ENCODE data around the gene TUFT1.

Gene TUFT1

DNA sequence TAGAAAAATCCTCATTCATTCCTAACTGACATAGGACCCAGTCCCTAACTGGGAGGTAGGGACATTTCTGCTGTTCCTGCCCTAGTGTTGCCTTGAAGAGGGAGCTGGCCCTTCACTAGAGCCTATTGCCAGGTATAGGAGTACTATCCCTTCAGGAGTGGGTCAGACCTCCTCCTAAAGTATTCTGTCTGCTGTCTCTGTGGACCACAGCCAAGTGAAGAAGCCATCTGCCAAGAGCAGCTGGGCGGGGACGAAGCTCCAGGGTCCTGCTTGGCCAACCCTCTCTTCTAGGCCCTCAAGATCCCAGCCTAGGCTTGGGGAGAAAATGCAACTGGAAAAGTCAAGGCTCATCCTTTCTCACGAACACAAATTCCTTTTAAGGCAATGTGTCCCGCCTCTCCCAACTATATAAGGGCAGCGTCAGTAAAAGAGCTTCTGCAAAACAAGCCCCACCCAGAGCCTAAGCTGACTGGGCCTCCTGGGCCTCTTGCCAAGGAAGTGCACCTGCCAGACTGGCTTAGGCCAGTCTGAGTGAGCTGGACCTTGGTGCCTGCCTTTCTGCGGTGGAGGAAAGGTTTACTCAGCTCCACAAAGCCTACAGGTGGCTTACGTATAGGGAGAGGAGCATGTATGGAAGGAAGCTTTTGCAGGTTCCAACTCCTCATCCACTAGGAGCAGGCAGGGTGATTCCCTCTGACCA is 638 bp upstream of the TUFT1 start:
- no peak for DNase-seq (ENCODE audit: low read depth, low spot score)

DNA sequence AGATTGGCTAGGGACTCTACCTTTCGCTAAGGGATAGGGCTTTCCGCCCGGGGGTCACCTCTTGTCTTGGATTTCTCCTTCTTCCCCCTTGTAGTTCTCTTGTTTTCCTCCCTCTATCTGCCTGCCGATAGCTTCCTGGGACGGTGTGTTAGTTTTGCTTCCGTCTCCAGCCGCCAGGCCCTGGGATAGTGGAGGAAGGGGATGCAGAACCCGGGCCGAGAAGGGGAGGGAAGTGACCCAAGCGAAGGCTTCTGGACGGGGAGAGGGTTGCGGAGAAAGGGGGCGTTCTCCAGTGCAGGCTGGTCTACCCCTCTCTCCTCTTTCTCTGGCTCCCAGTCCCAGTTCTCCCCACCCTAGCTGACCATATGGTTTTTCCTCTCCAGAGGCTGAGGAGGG is 871 bp downstream of the TUFT1 start:
- DNase-seq (ENCODE audit: low read depth, low spot score) = no peak

DNA sequence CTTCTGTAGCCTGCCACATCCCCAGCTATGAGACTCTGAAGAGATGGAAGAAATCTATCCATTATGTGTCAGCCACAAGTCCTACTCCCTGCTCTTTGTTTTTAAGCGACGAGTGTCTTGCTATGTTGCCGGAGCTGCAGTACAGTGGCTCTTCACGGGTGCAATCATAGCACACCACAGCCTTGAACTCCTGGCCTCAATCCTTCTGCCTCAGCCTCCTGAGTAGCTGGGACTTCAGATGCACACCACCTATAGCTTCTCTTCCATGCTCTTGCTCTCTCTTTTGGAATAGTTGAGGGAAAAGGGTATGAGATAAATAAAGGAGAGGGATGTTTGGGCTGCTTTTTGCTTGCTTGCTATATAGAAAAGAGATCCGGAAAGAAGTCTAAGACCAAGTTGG is 1.6 kb downstream of the TUFT1 start:
- DNase-seq (ENCODE audit: low read depth, low spot score) = no peak

DNA sequence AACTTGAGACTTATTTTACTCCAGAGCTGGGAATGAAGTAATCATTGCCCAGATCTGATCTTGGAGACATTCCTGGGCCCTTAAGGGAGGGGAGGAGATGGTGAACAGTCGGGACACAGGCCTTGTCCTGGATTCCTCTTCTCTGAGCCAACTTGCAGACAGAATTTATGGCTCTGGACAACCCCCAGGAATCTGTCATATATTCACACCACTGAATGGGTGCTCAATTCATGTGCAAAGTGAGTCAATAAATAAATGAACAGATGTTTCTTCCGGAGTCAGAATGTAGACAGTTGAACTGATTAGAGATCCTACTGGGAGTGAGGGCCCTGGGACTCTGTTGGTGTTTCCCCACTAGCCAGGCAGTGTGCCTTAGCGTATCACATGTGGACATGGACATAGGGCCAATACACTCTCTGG is 2.6 kb downstream of the TUFT1 start:
- no peak for DNase-seq (ENCODE audit: low read depth, low spot score)

DNA sequence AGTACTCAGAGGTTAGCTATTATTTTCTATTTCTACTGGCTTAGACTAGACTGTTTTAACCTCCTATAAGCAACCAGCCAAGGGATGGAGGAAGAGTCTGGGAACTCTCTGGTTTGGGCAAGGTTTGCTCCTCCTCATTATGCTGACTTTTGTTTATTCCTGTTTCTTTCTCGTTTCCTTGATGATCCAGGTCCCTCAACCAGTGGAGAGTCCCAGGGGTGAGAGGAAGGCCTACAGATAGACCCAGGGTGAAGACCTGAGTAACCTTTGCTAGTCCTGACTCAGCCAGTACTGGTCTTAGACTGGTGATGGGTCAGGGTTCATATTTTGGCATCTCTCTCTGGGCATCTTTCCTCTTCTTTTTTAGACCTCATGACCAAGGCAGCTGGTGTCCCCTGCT is 5.4 kb downstream of the TUFT1 start:
- DNase-seq (ENCODE audit: low read depth, low spot score) = no peak

DNA sequence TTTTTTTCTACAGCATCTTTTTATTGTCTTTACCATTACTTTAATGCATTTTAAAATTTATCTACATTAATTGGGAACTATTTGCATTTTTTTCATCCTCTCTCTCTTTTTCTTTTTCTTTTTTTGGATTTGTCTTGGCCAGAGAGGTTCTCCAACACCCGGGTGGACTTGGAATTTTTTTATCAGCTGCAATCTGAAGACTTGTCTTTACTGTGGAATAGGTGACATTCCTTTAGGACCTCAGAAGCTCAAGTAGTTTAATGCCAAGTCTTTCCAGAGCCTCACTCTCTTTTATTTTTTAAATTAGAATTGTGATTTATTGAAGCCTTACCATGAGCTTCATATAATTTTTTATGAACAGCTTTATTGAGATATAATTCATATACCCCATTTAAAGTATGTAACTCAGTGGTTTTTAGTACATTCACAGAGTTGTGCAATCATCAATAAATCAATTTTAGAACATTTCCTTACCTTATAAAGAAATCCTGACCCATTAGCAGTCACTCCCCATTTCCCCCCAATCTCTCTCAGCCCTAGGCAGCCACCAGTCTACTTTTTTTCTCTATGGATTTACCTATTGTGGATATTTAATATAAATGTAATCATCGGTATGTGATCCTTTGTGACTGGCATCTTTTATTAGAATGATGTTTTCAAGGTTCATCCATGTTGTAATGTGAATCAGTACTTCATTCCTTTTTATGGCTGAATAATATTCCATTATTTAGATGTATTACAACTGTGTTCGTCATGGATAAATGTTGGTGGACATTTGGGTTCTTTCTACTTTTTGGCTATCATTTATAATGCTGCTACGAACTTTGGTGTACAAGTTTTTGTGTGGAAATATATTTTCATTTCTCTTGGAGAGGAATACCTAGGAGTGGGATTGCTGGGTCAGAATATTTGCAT is 6.2 kb downstream of the TUFT1 start:
- DNase-seq (ENCODE audit: low read depth, low spot score) = no peak

DNA sequence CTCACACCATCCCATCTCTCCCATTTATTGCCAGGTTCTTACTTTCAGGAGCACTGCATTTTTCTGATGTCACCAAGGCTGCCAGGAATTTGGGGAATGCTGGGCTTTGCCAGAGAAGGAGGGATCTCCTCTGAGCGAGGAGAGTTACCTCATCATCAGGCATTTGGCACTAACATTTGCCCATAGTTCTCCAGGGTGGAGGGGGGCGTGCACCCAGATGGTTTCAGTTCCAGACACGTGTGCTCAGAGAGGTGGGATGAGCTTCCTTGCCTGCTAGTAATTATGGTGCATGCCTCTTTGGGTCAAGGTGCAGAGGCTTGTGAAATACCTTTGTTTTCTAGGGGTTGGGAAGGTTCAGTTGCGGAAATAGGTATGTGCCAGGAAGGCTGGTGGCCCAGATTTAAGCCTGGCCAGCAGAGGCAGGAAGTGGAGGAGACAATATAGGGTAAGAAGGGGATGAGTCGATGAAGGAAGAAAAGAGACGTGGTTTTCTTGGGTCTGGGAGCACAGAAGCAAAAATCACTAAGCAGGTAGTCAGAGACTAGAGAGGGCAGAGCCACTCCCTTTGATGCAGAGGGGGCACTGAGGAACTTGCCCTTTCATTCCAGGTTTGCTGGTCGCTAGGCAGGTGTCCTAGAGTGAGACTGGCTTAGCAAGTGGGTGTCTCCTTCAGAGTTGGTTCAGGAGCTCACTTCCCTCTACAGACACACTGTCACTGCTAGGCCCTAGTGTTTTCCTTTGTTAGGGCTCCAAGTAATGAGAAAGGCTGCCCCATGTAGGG is 7.2 kb downstream of the TUFT1 start:
- DNase-seq (ENCODE audit: low read depth, low spot score) = no peak

DNA sequence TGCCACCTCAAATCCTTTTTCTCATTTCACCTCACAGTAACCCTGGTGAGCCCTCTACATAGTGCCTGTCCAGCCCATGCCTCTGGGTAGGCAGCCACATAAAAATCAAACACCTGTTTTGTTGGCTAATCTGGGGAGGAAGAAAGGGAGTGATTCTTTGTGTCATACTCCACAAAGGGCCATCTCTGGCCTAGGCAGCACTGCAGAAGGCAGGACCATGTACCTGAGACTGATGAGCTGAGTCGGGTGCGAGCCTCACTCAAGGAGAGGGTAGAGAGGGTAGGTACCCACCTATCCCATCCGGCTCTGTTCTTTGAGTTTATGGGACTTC is 7.8 kb downstream of the TUFT1 start:
- no peak for DNase-seq (ENCODE audit: low read depth, low spot score)

DNA sequence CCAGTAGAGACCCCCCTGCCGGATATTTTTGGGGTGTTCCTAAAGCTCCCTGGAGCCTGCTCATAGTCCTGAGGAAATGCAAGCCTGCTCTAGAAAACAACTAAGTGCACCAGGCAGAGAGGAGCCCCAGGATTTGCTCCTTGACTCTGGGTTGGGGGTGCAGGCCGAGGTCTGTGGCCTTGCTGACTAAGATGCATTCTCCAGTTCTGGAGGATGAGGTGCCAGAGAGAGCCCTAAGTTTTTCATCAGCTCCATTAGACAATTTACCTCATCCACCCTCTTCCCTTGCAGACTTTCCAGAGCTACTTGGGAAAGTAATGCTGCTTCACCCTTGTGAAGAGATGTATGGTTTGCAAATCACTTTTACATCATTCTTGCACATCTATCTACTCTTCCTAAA is 9.1 kb downstream of the TUFT1 start:
- DNase-seq (ENCODE audit: low read depth, low spot score) = no peak

DNA sequence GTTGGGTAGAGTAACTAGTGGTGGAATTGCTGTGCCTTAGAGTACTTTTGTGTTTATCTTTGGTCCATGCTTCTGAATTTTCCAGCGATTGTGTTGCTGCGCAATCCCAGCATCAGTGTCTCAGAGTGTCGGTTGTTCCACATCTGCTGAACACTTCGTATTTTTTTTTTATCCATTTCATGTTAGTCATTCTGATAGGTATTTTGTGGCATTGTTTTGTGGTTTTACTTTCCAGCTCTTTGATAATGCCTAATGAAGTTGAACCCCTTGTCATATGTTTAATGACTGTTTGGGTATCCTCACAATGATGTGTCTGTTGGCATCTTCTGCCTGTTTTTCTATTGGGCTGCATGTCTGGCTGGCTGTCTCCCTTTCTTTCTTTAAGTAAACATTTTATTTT is 13.6 kb downstream of the TUFT1 start:
- no peak for DNase-seq (ENCODE audit: low read depth, low spot score)

DNA sequence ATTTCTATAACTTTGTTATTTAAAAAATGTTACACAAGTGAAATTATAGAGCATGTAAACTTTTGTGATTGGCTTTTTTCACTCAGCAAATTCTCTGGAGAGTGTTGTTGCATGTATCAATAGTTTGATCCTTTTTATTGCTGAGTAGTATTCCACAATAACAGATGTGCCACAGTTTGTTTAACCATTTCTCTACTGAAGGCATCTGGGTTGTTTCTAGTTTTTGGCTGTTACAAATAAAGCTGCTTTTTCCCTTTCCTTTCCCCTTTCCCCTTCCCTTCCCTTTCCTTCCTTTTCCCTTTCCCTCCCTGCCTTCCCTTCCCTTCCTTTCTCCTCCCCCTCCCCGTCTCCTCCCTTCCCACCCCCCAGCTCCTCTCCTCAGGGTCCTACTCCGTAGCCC is 15.9 kb downstream of the TUFT1 start:
- DNase-seq (ENCODE audit: low read depth, low spot score) = no peak

DNA sequence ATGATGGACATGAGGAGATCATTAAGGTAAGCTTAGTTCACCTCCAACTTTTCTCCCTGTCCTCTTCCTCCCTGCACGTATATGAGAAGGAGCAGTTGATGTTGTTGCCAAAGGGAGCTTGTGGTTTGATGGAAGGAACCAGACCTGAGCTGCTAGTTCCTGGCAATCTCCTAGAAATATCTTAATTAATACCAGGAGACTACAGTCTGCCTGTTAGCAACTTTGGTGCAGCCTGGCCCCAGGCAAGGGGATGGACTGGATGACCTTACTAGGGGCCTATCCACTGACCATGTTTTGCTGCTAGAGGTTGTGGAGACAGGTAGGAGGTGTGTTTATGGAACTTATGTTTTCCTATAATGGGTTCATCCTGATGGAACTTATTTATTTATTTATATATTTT is 22.6 kb downstream of the TUFT1 start:
- DNase-seq (ENCODE audit: low read depth, low spot score) = no peak

DNA sequence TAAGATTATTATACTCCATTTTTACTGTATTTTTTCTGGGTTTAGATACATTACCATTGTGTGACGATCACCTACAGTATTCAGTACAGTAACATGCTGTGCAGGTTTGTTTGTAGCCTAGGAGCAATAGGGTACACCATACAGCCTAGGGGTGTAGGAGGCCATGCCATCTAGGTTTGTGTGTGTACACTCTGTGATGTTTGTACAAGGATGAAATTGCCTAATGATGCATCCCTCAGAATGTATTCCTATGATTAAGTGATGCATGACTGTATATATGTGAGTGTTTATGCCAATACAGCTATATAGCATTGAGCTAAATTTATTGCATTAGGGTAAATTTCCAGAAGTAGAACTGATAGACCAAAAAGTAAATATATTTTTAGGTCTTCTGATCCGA is 23.3 kb downstream of the TUFT1 start:
- no peak for DNase-seq (ENCODE audit: low read depth, low spot score)

DNA sequence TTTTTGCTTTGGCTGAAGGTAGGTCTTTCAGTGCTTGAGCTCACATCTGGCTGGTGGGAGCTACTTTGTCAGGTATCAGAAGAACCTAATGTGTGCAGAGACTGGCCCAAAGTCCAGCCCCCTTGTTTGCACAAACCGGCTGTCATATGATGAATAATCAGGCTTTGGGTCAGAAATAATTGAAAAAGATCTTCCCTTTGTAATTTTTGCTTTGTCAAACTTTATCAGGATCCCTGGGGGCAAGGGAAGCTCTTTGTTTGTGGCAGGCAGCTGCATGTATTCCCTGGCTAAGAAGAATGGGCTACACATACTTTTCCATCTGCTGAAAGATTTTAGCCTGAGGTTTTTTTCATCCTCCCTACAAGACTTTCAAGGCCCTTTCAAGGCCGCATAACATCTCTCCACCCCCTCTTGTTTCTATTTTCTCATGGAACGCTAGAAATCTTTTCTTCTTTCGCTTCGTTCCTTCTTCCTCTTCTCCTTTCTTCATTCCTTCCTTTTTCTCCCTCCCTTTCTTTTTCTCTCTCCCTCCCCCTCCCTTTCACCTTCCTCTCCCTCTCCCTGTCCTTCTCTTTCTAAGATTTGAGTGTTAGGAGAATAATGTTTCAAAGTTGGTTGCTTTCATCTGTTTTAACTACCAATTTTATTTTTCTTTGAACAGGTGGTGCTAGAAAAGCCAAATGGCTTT is 25.5 kb downstream of the TUFT1 start:
- no peak for DNase-seq (ENCODE audit: low read depth, low spot score)

DNA sequence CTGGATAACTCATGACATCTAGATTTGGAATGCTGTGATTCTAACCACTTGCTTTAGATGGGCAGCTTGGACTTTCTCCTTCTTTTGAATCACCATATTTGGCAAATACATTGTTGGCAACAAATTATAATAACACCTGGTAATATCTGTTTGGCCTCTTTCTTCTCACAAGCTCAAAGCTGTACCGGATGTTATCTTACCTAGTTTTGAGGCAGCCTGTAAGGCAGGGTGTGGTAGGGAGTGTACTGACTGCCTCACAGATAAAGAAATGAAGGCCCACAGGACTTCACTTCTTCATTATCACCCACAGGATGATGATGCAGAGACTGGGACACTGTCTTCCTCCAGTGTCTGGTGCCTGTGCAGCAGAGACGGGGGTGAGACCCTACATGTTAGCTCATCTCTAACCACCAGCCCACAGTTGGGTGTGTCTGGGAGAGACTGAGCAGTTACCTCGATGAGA is 28.5 kb downstream of the TUFT1 start:
- no peak for DNase-seq (ENCODE audit: low read depth, low spot score)

DNA sequence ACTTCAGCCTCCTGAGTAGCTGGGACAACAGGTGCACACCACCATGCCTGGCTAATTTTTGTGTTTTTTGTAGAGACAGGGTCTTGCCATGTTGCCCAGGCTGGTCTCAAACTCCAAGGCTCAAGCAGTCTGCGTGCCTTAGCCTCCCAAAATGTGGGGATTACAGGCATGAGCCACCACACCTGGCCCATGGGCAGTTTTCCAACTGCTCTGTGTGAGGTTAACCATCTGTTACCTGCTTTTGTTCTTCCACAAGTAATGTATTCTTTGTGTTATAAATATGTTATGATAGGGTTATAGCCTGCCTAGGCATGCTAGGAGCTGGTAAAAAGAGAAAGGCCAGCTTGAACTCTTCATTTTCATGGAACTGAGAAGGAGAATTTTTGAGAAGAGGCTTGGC is 30.7 kb downstream of the TUFT1 start:
- no peak for DNase-seq (ENCODE audit: low read depth, low spot score)

DNA sequence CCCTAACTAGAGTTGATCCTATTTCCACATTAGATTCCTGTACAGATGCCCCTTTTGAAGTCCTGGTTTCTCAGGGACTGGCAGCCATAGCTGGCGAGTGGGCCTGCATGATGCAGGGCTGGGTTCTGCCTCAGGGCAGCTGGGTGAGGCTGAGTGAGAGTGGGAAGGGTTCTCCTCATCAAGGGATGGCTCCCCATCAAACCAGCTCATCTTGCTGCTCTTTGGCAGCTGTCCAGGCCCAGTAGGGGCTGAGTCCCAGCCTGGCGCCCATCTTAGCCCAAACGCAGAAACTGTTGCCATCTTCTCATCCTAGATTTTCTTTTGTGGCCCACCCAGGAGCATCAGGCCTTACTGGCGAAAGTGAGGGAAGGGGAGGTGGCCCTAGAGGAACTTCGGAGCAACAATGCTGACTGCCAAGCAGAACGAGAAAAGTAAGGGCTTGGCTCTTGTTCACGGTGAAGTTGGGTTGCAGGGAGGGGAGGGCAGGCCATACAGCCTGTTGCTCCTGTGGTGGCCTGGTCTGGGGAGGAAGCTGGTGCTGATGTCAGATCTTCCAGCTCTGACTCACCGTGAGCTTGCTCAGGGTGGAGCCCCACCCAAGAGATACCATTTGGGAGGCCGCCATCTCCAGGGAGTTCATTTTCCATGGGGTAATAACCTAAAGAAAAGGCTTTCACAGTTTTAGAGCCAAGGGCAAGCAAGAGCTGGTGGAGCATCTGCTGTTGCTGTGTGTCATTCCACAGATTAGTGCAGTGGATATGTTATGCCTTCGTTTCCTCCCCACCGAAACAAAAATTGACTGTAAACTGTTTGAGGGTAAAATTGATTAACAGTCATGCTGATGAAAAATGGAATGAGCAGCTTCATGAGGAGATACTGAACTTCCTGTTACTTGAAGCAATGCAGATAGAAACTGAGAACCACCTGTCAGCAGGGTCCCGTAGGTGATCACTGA is 34.7 kb downstream of the TUFT1 start:
- no peak for DNase-seq (ENCODE audit: low read depth, low spot score)

DNA sequence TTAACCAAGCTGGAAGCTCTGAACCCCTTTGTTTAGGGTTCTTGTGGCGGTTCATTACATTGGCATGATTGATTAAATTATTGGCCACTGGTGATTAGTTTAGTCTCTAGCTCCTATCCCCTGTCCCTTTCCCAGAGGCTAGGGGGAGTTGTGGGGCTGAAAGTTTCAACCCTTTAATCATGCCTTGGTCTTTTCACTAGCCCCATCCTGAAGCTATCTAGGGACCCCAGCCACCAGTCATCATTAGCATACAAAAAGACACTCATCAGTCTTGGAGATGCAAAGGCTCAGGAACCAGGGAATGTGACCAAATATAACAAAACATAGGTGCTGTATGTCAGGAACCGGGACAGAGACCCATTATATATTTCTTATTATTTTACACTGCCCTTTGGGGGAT is 37.1 kb downstream of the TUFT1 start:
- no peak for DNase-seq (ENCODE audit: low read depth, low spot score)

DNA sequence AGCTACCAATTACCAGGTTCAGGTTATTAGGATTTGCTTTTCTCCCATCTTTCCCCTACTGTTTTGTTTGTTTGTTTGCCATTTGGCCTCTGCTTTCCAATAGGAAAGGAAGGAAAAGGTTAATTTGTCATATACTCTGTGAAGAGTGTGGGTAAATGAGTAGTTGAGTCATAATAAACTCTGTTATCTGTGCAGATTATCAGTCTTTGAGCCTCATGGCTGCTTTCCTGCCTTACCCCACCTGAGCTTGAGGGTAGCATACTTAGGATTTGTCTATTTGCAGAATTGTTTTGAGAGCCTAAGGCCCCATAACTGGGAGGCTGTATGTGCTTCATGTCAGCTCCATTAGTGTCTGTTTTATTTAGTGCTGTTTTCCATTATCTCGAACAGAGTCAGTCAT is 38.8 kb downstream of the TUFT1 start:
- no peak for DNase-seq (ENCODE audit: low read depth, low spot score)

DNA sequence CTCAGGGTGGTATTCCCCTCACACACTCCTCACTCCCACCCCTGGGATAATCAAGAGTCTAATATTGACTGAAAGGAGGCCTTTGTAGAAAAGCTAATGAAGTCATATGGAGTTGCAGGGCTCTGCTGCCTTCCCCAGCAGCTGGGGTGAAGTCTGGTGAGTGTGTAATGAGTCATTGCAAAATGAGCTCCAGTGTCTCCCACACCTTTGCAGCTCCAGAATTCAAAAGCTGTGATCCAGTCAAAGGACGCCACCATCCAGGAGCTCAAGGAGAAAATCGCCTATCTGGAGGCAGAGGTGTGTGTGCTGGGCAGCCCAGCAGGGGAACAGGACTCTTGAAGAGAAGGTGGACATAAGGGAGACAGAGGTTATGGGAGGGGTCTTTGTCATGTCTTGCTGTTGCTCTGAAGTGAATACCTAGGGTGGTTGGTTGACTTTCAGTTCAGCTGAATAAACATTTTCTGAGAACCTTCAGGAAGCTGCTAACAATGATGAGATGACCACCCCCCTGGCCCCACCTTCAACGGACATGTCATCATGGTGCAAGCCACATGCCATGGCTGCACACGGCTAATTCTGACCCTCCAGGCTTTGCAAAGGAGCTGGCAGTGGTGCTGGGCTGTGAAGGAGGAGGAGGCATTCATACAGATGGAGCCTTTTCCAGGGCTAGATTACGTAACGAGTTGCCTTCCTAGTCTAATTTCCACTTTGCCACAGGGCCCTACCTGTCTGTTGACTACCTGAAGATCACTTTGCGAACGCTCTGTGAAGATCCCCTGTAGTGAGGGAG is 39.5 kb downstream of the TUFT1 start:
- DNase-seq (ENCODE audit: low read depth, low spot score) = no peak

Measured in activated naive CD8-positive, alpha-beta T cell treated with anti-CD3 and anti-CD28 coated beads, Interleukin-2, amount 50 U/mL, for 16 hours (primary cell).